Liver (tissue), 3 donors: ENCODE data around the gene SYT8.

Source experiments
- CTCF ChIP-seq: fragments of 150-350 bp; IDR thresholded peaks from 2 replicates; pipeline ENCODE4 v1.5.1; 2017; ENCODE audit warnings: improper control_type of control experiment, low read depth, low read length; ENCODE audit not compliant: missing input control
- EGR1 ChIP-seq, 2 donors: IDR thresholded peaks; 2 replicates each; pipeline ENCODE4 v1.6.1; 2016 to 2018; ENCODE audit warnings: antibody characterized with exemption in 2 of 2, low read depth in 2 of 2
- JUND ChIP-seq, 2 donors: IDR thresholded peaks; 2 replicates each; pipeline ENCODE4 v1.6.1; 2016; ENCODE audit warnings: antibody characterized with exemption in 2 of 2
- RAD21 ChIP-seq, 2 donors: IDR thresholded peaks; 2 replicates each; pipeline ENCODE4 v1.6.1; 2016; ENCODE audit warnings: antibody characterized with exemption in 2 of 2, mild to moderate bottlenecking in 2 of 2
- SP1 ChIP-seq: IDR thresholded peaks from 2 replicates; pipeline ENCODE4 v1.6.1; 2018; ENCODE audit warnings: antibody characterized with exemption, mild to moderate bottlenecking
- TAF1 ChIP-seq: conservative IDR thresholded peaks from 2 replicates; pipeline ENCODE4 v1.6.1; 2016; ENCODE audit warnings: antibody characterized with exemption, mild to moderate bottlenecking
- YY1 ChIP-seq: IDR thresholded peaks from 2 replicates; pipeline ENCODE4 v1.6.1; 2016; ENCODE audit warnings: antibody characterized with exemption, mild to moderate bottlenecking
- TF ChIP-seq, protein P1 (sequence below): IDR thresholded peaks from 2 replicates; pipeline ENCODE4 v1.6.1; 2016; ENCODE audit warnings: antibody characterized with exemption, mild to moderate bottlenecking
- donor health status: healthy.
- donor health status: healthy.

DNA sequence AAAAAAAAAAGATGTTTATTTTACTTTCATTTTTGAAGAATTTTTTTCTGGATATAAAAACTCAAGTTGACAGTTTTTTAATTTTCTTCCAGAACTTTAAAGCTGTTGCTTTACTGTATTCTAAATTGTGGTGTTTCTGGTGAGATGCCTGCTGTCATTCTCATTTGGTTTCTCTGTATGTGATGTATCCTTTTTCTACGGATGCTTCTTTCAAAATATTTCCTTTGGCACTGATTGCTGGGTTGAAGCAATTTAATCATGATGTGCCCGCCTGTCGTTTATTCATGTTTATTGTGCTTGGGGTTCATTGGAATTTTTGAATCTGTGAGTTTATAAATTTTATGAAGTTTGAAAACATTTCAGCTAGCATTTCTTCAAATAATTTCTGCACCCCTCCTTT lies 41.7 kb upstream of the SYT8 start:
- no peak for TF ChIP-seq CTCF
- TF ChIP-seq, protein P1, sequence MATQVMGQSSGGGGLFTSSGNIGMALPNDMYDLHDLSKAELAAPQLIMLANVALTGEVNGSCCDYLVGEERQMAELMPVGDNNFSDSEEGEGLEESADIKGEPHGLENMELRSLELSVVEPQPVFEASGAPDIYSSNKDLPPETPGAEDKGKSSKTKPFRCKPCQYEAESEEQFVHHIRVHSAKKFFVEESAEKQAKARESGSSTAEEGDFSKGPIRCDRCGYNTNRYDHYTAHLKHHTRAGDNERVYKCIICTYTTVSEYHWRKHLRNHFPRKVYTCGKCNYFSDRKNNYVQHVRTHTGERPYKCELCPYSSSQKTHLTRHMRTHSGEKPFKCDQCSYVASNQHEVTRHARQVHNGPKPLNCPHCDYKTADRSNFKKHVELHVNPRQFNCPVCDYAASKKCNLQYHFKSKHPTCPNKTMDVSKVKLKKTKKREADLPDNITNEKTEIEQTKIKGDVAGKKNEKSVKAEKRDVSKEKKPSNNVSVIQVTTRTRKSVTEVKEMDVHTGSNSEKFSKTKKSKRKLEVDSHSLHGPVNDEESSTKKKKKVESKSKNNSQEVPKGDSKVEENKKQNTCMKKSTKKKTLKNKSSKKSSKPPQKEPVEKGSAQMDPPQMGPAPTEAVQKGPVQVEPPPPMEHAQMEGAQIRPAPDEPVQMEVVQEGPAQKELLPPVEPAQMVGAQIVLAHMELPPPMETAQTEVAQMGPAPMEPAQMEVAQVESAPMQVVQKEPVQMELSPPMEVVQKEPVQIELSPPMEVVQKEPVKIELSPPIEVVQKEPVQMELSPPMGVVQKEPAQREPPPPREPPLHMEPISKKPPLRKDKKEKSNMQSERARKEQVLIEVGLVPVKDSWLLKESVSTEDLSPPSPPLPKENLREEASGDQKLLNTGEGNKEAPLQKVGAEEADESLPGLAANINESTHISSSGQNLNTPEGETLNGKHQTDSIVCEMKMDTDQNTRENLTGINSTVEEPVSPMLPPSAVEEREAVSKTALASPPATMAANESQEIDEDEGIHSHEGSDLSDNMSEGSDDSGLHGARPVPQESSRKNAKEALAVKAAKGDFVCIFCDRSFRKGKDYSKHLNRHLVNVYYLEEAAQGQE: no peak
- no peak for TF ChIP-seq EGR1 (IDR thresholded peaks at IDR 0.05; ENCODE audit: low read depth in 2 of 2)
- no peak for TF ChIP-seq SP1
- TF ChIP-seq RAD21 (IDR thresholded peaks at IDR 0.05): no peak
- TF ChIP-seq YY1: no peak
- TF ChIP-seq TAF1: no peak
- TF ChIP-seq JUND (IDR thresholded peaks at IDR 0.05): no peak
